ENCODE measurements around the gene TAS2R14.

Gene TAS2R14

DNA sequence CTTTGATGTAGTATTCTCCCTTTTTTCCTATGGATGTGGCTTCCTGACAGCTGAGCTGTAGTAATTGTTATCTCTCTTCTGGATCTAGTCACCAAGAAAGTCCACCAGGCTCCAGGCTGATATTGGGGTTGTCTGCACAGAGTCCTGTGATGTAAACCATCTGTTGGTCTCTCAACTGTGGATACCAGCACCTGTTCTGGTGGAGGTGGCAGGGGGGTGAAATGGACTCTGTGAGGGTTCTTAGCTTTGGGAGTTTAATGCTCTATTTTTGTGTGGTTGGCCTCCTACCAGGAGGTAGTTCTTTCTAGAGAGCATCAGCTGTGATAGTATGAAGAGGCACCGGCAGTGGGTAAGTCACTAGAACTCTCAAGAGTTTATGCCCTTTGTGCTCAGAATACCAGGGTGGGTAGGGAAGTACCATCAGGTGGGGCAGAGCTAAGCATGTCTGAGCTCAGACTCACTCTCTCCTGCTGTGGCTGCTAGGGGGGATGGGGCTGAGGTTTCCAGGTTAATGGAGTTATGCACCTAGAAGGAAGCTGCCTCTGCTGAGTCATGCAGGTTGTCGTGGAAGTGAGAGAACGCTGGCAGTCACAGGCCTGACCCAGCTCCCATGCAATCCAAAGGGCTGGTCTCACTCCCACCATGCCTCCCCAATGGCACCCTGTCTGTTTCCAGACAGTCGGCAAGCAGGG, 3.0 kb upstream of the TAS2R14 start:
- TF ChIP-seq, protein P1, sequence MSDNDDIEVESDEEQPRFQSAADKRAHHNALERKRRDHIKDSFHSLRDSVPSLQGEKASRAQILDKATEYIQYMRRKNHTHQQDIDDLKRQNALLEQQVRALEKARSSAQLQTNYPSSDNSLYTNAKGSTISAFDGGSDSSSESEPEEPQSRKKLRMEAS (IDR thresholded peaks at IDR 0.05) = peak; percentile 34; the same call in 1 of the 2 replicates
- TF ChIP-seq YY1 (IDR thresholded peaks at IDR 0.05; ENCODE audit: low read depth) (0 out of 2 replicates have a peak, but pooled peaks have one; percentile 13), TCF12 (IDR thresholded peaks at IDR 0.05; ENCODE audit: low read depth) (0 out of 2 replicates have a peak, but pooled peaks have one; percentile 12), TEAD4 (IDR thresholded peaks at IDR 0.05) (0 out of 2 replicates have a peak, but pooled peaks have one; percentile 24)
- TF ChIP-seq, protein P2, sequence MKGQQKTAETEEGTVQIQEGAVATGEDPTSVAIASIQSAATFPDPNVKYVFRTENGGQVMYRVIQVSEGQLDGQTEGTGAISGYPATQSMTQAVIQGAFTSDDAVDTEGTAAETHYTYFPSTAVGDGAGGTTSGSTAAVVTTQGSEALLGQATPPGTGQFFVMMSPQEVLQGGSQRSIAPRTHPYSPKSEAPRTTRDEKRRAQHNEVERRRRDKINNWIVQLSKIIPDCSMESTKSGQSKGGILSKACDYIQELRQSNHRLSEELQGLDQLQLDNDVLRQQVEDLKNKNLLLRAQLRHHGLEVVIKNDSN (IDR thresholded peaks at IDR 0.05) = no peak

DNA sequence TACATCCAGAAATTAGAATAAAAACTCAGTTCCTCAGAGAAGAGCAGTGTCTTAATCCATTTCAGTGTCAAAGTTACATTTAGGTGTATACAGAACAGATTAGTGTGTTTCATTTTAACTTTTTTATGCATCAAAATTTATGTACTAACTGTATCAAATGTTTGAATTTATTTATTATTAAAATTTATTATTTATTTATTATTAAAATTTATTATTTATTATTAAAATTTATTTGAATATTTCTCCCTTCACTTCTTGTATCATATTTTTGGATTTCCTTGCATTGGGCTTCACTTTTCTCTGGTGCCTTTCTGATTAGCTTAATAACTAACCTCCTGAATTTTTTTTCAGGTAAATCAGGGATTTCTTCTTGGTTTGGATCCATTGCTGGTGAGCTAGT, 2.3 kb upstream of the TAS2R14 start:
- no peak for TF ChIP-seq TEAD4 (IDR thresholded peaks at IDR 0.05)
- TF ChIP-seq, protein P3, sequence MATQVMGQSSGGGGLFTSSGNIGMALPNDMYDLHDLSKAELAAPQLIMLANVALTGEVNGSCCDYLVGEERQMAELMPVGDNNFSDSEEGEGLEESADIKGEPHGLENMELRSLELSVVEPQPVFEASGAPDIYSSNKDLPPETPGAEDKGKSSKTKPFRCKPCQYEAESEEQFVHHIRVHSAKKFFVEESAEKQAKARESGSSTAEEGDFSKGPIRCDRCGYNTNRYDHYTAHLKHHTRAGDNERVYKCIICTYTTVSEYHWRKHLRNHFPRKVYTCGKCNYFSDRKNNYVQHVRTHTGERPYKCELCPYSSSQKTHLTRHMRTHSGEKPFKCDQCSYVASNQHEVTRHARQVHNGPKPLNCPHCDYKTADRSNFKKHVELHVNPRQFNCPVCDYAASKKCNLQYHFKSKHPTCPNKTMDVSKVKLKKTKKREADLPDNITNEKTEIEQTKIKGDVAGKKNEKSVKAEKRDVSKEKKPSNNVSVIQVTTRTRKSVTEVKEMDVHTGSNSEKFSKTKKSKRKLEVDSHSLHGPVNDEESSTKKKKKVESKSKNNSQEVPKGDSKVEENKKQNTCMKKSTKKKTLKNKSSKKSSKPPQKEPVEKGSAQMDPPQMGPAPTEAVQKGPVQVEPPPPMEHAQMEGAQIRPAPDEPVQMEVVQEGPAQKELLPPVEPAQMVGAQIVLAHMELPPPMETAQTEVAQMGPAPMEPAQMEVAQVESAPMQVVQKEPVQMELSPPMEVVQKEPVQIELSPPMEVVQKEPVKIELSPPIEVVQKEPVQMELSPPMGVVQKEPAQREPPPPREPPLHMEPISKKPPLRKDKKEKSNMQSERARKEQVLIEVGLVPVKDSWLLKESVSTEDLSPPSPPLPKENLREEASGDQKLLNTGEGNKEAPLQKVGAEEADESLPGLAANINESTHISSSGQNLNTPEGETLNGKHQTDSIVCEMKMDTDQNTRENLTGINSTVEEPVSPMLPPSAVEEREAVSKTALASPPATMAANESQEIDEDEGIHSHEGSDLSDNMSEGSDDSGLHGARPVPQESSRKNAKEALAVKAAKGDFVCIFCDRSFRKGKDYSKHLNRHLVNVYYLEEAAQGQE (IDR thresholded peaks at IDR 0.05; ENCODE audit: low read depth) = no peak
- TF ChIP-seq, protein P2 (IDR thresholded peaks at IDR 0.05) = no peak
- no peak for TF ChIP-seq CEBPB (IDR thresholded peaks at IDR 0.05)
- TF ChIP-seq FOXM1 (IDR thresholded peaks at IDR 0.05; ENCODE audit: borderline replicate concordance, low read depth) = no peak
- no peak for TF ChIP-seq TAF1 (IDR thresholded peaks at IDR 0.05; ENCODE audit: low read depth)
- TF ChIP-seq EGR1 (IDR thresholded peaks at IDR 0.05) = no peak
- TF ChIP-seq, protein P1 (IDR thresholded peaks at IDR 0.05) = no peak
- TF ChIP-seq ZBTB7A (IDR thresholded peaks at IDR 0.05; ENCODE audit: low read depth) = no peak
- TF ChIP-seq NFIC (IDR thresholded peaks at IDR 0.05) = no peak
- no peak for TF ChIP-seq TCF12 (IDR thresholded peaks at IDR 0.05; ENCODE audit: low read depth)
- no peak for TF ChIP-seq YY1 (IDR thresholded peaks at IDR 0.05; ENCODE audit: low read depth)

DNA sequence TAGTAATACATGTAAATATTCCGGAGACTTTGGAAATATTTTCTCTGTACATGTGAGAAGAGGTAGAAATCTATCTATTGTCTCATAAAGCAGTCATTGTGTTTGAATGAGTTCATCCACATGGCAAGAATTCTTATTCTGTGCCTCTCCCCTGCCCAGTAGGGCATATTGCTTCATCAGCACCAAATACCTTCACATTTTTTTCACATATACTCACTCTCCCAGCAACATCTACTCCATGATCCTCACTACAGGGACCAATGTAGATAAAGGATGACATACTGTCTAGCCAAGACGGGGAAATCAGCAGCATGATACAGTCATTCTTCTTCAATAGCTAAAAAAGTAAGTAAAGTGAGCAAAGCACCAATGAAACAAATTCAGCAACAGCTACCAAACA, 1.3 kb upstream of the TAS2R14 start:
- TF ChIP-seq FOXM1 (IDR thresholded peaks at IDR 0.05; ENCODE audit: borderline replicate concordance, low read depth) = no peak
- peak; percentile 72 for TF ChIP-seq TEAD4 (IDR thresholded peaks at IDR 0.05)
- TF ChIP-seq, protein P1 (IDR thresholded peaks at IDR 0.05) = 0 out of 2 replicates have a peak, but pooled peaks have one; percentile 16
- TF ChIP-seq CEBPB (IDR thresholded peaks at IDR 0.05) = peak; percentile 91

DNA sequence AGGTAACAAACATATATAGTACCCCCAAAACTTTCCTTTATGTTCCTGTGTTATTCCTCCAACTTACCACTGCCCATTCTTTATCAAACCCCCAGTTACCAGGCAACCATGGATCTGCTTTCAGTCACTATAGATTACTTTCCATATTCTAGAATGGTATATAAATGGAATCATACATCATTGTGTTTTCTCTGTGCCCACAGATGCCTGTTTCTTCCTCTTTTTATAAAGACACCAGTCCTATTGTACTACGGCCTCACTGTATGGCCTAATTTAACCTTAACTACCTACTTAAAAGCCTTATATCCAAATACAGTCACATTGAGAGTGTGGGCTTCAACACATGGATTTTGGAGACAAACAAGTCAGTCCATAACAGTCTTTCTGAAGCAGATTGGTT, 2.6 kb downstream of the TAS2R14 start:
- no peak for TF ChIP-seq TEAD4 (IDR thresholded peaks at IDR 0.05)
- TF ChIP-seq, protein P3 (IDR thresholded peaks at IDR 0.05; ENCODE audit: low read depth) = no peak
- no peak for TF ChIP-seq TAF1 (IDR thresholded peaks at IDR 0.05; ENCODE audit: low read depth)
- TF ChIP-seq EGR1 (IDR thresholded peaks at IDR 0.05) = no peak
- TF ChIP-seq, protein P1 (IDR thresholded peaks at IDR 0.05) = no peak
- TF ChIP-seq FOXM1 (IDR thresholded peaks at IDR 0.05; ENCODE audit: borderline replicate concordance, low read depth) = no peak

DNA sequence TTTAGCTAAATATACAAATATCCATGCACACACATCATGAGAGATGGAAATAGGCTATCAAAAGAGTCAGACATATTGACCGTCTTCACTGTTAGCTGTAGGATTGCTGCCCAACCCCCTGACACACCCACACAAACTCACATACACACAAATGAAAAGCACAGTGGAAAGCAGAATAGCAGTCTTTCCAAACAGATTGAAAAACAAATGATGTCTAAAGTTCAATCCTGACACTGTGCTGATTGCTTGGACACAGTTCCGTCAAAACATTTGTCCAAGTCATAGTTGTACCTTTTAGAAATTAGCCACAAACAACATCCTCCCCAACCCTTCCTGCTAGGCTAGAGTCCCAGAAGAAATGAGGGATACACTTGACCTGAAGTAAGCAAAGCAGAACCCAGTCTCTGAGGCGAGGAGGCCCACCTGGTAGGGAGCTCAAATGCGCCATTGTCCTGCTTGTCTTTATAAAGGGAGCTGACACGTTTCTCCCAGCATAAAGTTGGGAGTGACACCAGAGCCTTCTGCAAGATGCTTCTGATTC, 10.2 kb downstream of the TAS2R14 start, which contains the start of gene PRH2:
Gene PRH2 (plus strand): TSS at position 491 of the 541 bp plus-strand sequence. CDS start 38 bp downstream, at position 529.
- TF ChIP-seq TCF12 (IDR thresholded peaks at IDR 0.05; ENCODE audit: low read depth) (no peak), YY1 (IDR thresholded peaks at IDR 0.05; ENCODE audit: low read depth) (no peak), NFIC (IDR thresholded peaks at IDR 0.05) (no peak), RAD21 (IDR thresholded peaks at IDR 0.05; ENCODE audit: low read depth) (no peak), ZBTB7A (IDR thresholded peaks at IDR 0.05; ENCODE audit: low read depth) (no peak), TEAD4 (IDR thresholded peaks at IDR 0.05) (no peak), FOXM1 (IDR thresholded peaks at IDR 0.05; ENCODE audit: borderline replicate concordance, low read depth) (no peak), EP300 (IDR thresholded peaks at IDR 0.05; ENCODE audit: borderline replicate concordance) (no peak), EGR1 (IDR thresholded peaks at IDR 0.05) (no peak), CEBPB (IDR thresholded peaks at IDR 0.05) (no peak), CREB1 (IDR thresholded peaks at IDR 0.05; ENCODE audit: low read depth) (no peak)
- TF ChIP-seq, protein P1 (IDR thresholded peaks at IDR 0.05) = no peak
- TF ChIP-seq, protein P2 (IDR thresholded peaks at IDR 0.05) = no peak
- TF ChIP-seq, protein P3 (IDR thresholded peaks at IDR 0.05; ENCODE audit: low read depth) = no peak
